AG10803 (cell line): ENCODE data around the gene SEC16A.

Source experiments
- DNase-seq: peaks from one replicate; pipeline ENCODE4 v3.0.0; 2010; ENCODE audit warnings: low read depth
- H3K4me3 ChIP-seq: 2 replicates; pipeline ENCODE4 v1.5.1; 2011; ENCODE audit warnings: mild to moderate bottlenecking, low read length, control low read depth
- CTCF ChIP-seq: conservative IDR thresholded peaks from 2 replicates; pipeline ENCODE4 v1.5.1; 2011; ENCODE audit warnings: mild to moderate bottlenecking, low read length, control low read depth, inconsistent platforms

The SEC16A gene

GRCh38 chr9:136442265-136442664 lies 40.6 kb downstream of the SEC16A start:
- H3K4me3 ChIP-seq, result no peak overlapping the region
- no peak for TF ChIP-seq CTCF
- no peak for DNase-seq

GRCh38 chr9:136441681-136442245 lies 41.1 kb downstream of the SEC16A start:
- no peak overlapping the region for H3K4me3 ChIP-seq
- no peak for TF ChIP-seq CTCF
- DNase-seq, result no peak

GRCh38 chr9:136441191-136441680 lies 41.6 kb downstream of the SEC16A start:
- TF ChIP-seq CTCF, result no peak
- DNase-seq, result no peak
- no peak overlapping the region for H3K4me3 ChIP-seq

GRCh38 chr9:136439481-136440408 lies 43.1 kb downstream of the SEC16A start, which contains the start of gene INPP5E:
Gene INPP5E (minus strand): TSS chr9:136439845. CDS start chr9:136439419, 426 bp downstream.
- H3K4me3 ChIP-seq, result peak within 1 kb of the TSS; percentile 71
- peak; percentile 42 for TF ChIP-seq CTCF

DNA sequence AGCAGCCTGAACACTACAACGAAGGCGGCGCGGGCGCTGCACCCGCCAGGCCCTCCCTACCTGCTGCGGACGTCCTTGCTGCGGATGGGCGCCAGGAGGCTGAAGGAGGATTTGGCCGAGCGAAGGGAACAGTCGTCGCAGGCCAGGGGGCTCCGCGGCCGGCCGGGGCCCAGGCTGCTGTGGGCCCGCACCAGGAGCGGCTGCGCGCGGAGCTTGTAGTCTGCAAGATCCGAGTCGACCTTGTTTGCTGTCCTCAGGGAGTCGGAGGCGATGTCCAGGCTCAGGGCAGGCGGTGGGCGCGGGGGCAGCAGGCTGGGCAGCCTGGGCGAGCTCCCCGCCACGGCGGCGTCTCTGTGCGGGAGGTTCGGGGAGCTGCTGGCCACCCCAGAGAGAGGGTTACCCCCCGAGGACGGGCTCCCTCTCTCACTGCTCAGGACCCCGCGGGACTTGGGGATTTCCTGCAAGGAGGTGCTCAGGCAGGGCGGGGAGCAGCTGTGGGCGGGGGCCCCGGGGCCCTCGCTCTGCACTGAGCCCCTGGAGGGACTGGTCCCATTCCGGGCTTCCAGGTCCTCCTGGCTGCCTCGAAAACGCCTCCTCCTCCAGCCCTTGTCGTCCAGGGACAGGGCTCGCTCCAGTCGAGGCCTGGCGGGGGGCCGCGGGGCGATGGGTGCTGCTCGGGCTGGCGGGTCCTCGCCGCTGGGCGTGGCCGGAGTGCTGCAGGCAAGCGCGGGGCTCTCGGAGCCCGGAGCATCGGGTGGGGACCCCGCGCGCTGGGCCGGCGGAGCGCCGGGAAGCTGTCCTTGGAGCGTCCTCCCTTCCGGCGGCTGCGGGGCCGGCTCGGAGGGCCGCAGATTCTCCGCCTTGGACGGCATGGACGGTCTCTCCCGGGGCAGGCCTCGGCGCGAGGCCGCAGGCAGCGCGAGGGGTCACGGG lies 44.0 kb downstream of the SEC16A start:
- no peak for TF ChIP-seq CTCF
- peak; percentile 13 for DNase-seq
- peak overlapping the region; percentile 71 for H3K4me3 ChIP-seq

More at GRCh38 chr9:136439481-136440408, 43.1 kb downstream of the SEC16A start, which contains the start of gene INPP5E:
- DNase-seq, result peak; percentile 72

DNA sequence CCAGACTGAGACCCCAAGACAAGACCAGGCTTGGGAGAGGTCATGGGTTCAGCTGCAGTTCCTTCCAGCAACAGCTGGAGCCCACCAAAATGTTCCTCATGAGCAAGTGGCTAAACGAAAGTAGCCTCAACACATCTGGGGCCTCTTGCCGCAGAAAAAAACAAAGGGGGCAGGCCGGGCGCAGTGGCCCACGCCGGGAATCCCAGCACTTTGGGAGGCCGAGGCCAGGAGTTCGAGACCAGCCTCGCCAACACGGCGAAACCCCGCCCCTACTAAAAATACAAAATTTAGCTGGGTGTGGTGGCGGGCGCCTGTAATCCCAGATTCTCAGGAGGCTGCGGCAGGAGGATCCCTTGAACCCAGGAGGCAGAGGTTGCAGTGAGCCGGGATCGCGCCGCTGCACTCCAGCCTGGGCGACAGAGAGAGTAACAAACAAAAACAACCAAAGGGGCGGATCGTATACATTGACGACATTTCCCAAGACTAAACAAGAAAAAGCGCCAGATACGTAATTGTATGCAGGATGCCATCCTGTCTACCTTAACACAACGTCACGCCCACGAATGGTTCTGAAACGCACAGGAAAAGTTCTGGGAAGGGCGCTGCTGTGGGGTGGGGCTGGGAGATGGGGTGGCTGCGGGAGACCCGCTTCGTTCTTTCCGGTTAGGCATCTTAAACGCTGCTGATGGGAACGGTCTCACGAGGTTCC lies 44.8 kb downstream of the SEC16A start:
- peak overlapping the region; percentile 71 for H3K4me3 ChIP-seq
- peak; percentile 12 for DNase-seq
- TF ChIP-seq CTCF, result no peak
